ENCODE results near the gene POP7.

The POP7 gene

GRCh38 chr7:100677308-100678267, 28.3 kb upstream of the POP7 start:
- DNase-seq, result peak in 3 of 42 donors; percentile 5 to 41 (median 22)
- intact Hi-C loops (cut with DNase I), result no loop called here

GRCh38 chr7:100678291-100678984, 27.5 kb upstream of the POP7 start:
- peak in 4 of 42 donors; percentile 7 to 41 (median 20) for DNase-seq
- intact Hi-C loops (cut with DNase I), result no loop called here

GRCh38 chr7:100679129-100679926, 26.6 kb upstream of the POP7 start:
- DNase-seq, result peak in 26 of 42 donors; percentile 32 to 86 (median 62)
- intact Hi-C loops (cut with DNase I), result no loop called here

GRCh38 chr7:100679927-100680575, 25.9 kb upstream of the POP7 start:
- intact Hi-C loops (cut with DNase I), result loop anchor here (10.0 kb wide), 1 partner anchor 205 kb away; the partner anchor contains the start of gene TSC22D4
- DNase-seq, result peak in 15 of 42 donors; percentile 13 to 73 (median 41)

GRCh38 chr7:100680576-100681271, 25.2 kb upstream of the POP7 start:
- DNase-seq, result peak in 41 of 42 donors; percentile 41 to 93 (median 76)
- intact Hi-C loops (cut with DNase I), result loop anchor here (10.0 kb wide), 1 partner anchor 206 kb away; the partner anchor contains the start of gene TSC22D4

GRCh38 chr7:100681491-100682227, 24.3 kb upstream of the POP7 start:
- peak in 1 of 42 donors; percentile 3 for DNase-seq
- intact Hi-C loops (cut with DNase I), result loop anchor here (10.0 kb wide), 1 partner anchor 207 kb away; the partner anchor contains the start of gene TSC22D4

GRCh38 chr7:100682228-100682741, 23.6 kb upstream of the POP7 start:
- peak in 26 of 42 donors; percentile 31 to 83 (median 61) for DNase-seq
- intact Hi-C loops (cut with DNase I), result loop anchor here (10.0 kb wide), 1 partner anchor 207 kb away; the partner anchor contains the start of gene TSC22D4

GRCh38 chr7:100682991-100683658, 22.8 kb upstream of the POP7 start:
- intact Hi-C loops (cut with DNase I), result loop anchor here (10.0 kb wide), 1 partner anchor 208 kb away; the partner anchor contains the start of gene TSC22D4
- peak in 12 of 42 donors; percentile 11 to 66 (median 32) for DNase-seq

- peak in 12 of 42 donors; percentile 16 to 58 (median 42) for DNase-seq
- intact Hi-C loops (cut with DNase I), result loop anchor here (10.0 kb wide), 1 partner anchor 209 kb away; the partner anchor contains the start of gene TSC22D4
These were observed 22.0 kb upstream of the POP7 start for GRCh38 chr7:100683659-100684533.

- intact Hi-C loops (cut with DNase I), result loop anchor here (10.0 kb wide), 1 partner anchor 210 kb away; the partner anchor contains the start of gene TSC22D4
- DNase-seq, result peak in 2 of 42 donors; percentile 20 to 35
These were observed 21.3 kb upstream of the POP7 start for GRCh38 chr7:100684534-100685042.

- peak in 5 of 42 donors; percentile 4 to 29 (median 20) for DNase-seq
- intact Hi-C loops (cut with DNase I), result loop anchor here (10.0 kb wide), 1 partner anchor 210 kb away; the partner anchor contains the start of gene TSC22D4
These were observed 20.8 kb upstream of the POP7 start for GRCh38 chr7:100685049-100685605.

- intact Hi-C loops (cut with DNase I), result loop anchor here (10.0 kb wide), 1 partner anchor 211 kb away; the partner anchor contains the start of gene TSC22D4
- no peak for DNase-seq
These were observed 20.2 kb upstream of the POP7 start for GRCh38 chr7:100685631-100686145.

- DNase-seq, result peak in 10 of 42 donors; percentile 8 to 55 (median 26)
- intact Hi-C loops (cut with DNase I), result loop anchor here (10.0 kb wide), 1 partner anchor 212 kb away; the partner anchor contains the start of gene TSC22D4
These were observed 19.6 kb upstream of the POP7 start for GRCh38 chr7:100686201-100686821.

Data from head of caudate nucleus (tissue), 42 donors.